ENCODE measurements around the gene ITGAX.

- TF ChIP-seq CTCF (IDR thresholded peaks at IDR 0.05) (no peak), POLR2A (IDR thresholded peaks at IDR 0.05) (no peak)
Measured at GRCh38 chr16:31365131-31365865, 10.3 kb downstream of the ITGAX start.
